GM19463 (cell line): ENCODE data around the gene CELSR2.
"Not testable (repeated sequence)": the region's sequence is repeated elsewhere in the genome, so short reads cannot be mapped to it uniquely, and the experiment has no call there.

Experiments used
- ATAC-seq: cut with Tn5 transposase; IDR thresholded peaks from one replicate; pipeline ENCODE4 v1.9.1; 2021; ENCODE audit warnings: mild to moderate bottlenecking, moderate library complexity; ENCODE audit not compliant: unreplicated experiment

Gene CELSR2

GRCh38 chr1:109274533-109275476 lies 25.5 kb downstream of the CELSR2 start:
- no peak for ATAC-seq

- no peak for ATAC-seq
These were observed 26.5 kb downstream of the CELSR2 start for GRCh38 chr1:109275706-109276345.

- peak; percentile 84 for ATAC-seq
These were observed 28.3 kb downstream of the CELSR2 start for GRCh38 chr1:109277434-109278204.

GRCh38 chr1:109279615-109280278 lies 30.4 kb downstream of the CELSR2 start:
- no peak for ATAC-seq

- no peak for ATAC-seq
These were observed 31.5 kb downstream of the CELSR2 start for GRCh38 chr1:109280862-109281261.

- no peak for ATAC-seq
These were observed 32.5 kb downstream of the CELSR2 start for GRCh38 chr1:109281680-109282496.

GRCh38 chr1:109282497-109282951 lies 33.2 kb downstream of the CELSR2 start:
- ATAC-seq, result no peak

GRCh38 chr1:109282952-109283747 lies 33.8 kb downstream of the CELSR2 start, which contains the start of gene PSRC1:
PSRC1 (minus strand) TSS chr1:109283145.
- peak; percentile 99 for ATAC-seq

GRCh38 chr1:109283748-109284600 lies 34.6 kb downstream of the CELSR2 start:
- peak; percentile 9 for ATAC-seq

GRCh38 chr1:109286762-109287161 lies 37.4 kb downstream of the CELSR2 start:
- ATAC-seq, result not testable (repeated sequence)

GRCh38 chr1:109290137-109290536 lies 40.8 kb downstream of the CELSR2 start:
- no peak for ATAC-seq

GRCh38 chr1:109290998-109291397 lies 41.7 kb downstream of the CELSR2 start:
- no peak for ATAC-seq

- no peak for ATAC-seq
These were observed 43.0 kb downstream of the CELSR2 start for GRCh38 chr1:109292364-109292763.

GRCh38 chr1:109293026-109293425 lies 43.7 kb downstream of the CELSR2 start:
- no peak for ATAC-seq

- ATAC-seq, result no peak
These were observed 45.1 kb downstream of the CELSR2 start for GRCh38 chr1:109294481-109294880.

GRCh38 chr1:109295712-109296415 lies 46.5 kb downstream of the CELSR2 start:
- no peak for ATAC-seq

- no peak for ATAC-seq
These were observed 47.4 kb downstream of the CELSR2 start for GRCh38 chr1:109296782-109297181.
